CD8-positive, alpha-beta memory T cell (primary cell): ENCODE measurements around the gene HSPG2. TPM values are rescaled to one million over a fixed set of nuclear protein-coding genes. Genes with fewer than 3 reads are reported as not detected.
A peak's percentile ranks its signal among the peaks of the same experiment; 100 is the strongest.
"Not testable (repeated sequence)": the region's sequence is repeated elsewhere in the genome, so short reads cannot be mapped to it uniquely, and the experiment has no call there.

Source experiments
- CTCF ChIA-PET: fragments of 350-600 bp; sonication (Branson Sonifier 250); formaldehyde crosslinking; loops from one replicate; lab custom pipeline; 2021; ENCODE audit warnings: antibody characterized with exemption; lab: Charles Lee
- POLR2A ChIA-PET: fragments of 350-600 bp; sonication (Branson Sonifier 250); formaldehyde crosslinking; loops from one replicate; lab custom pipeline; 2021; ENCODE audit warnings: antibody characterized with exemption; lab: Charles Lee
- DNase-seq, 5 donors: peaks; one replicate each; pipeline versions ENCODE4 v3.0.0 to v3.0.0-alpha.2; 2020 to 2022; ENCODE audit warnings: mixed read lengths in 1 of 5
- H3K27ac ChIP-seq: one replicate; pipeline ENCODE4 v1.7.0; 2013; ENCODE audit warnings: low read depth, mild to moderate bottlenecking, low read length, moderate library complexity
- H3K27me3 ChIP-seq: 2 replicates; pipeline ENCODE4 v1.7.0; 2013; ENCODE audit warnings: low read length, mild to moderate bottlenecking; ENCODE audit not compliant: insufficient read depth, poor library complexity, severe bottlenecking
- H3K36me3 ChIP-seq: 2 replicates; pipeline ENCODE4 v1.7.0; 2013; ENCODE audit warnings: mild to moderate bottlenecking, low read length, moderate library complexity; ENCODE audit not compliant: insufficient read depth
- H3K4me1 ChIP-seq: 2 replicates; pipeline ENCODE4 v1.7.0; 2013; ENCODE audit warnings: mild to moderate bottlenecking, low read length, moderate library complexity; ENCODE audit not compliant: insufficient read depth
- H3K4me3 ChIP-seq: 2 replicates; pipeline ENCODE4 v1.7.0; 2013; ENCODE audit warnings: mild to moderate bottlenecking, low read length
- H3K9me3 ChIP-seq: 2 replicates; pipeline ENCODE4 v1.7.0; 2013; ENCODE audit warnings: mild to moderate bottlenecking, low read length
- H3K27ac Mint-ChIP-seq, 8 donors: one replicate each; pipeline ENCODE4 v1.8.0; 2020 to 2021; ENCODE audit warnings: mixed read lengths in 8 of 8, mild to moderate bottlenecking in 6 of 8, inconsistent platforms in 3 of 8, moderate library complexity in 3 of 8
- H3K27me3 Mint-ChIP-seq, 2 donors: one replicate each; pipeline ENCODE4 v1.8.0; 2020 to 2021; ENCODE audit warnings: mixed read lengths in 2 of 2, mild to moderate bottlenecking in 1 of 2, moderate library complexity in 1 of 2
- H3K36me3 Mint-ChIP-seq, 3 donors: one replicate each; pipeline ENCODE4 v1.8.0; 2020 to 2021; ENCODE audit warnings: mixed read lengths in 3 of 3, inconsistent platforms in 1 of 3, mild to moderate bottlenecking in 1 of 3
- H3K4me1 Mint-ChIP-seq, 3 donors: one replicate each; pipeline ENCODE4 v1.8.0; 2020 to 2021; ENCODE audit warnings: mixed read lengths in 3 of 3, inconsistent platforms in 1 of 3, mild to moderate bottlenecking in 1 of 3
- H3K4me3 Mint-ChIP-seq, 7 donors: one replicate each; pipeline ENCODE4 v1.8.0; 2020 to 2021; ENCODE audit warnings: mixed read lengths in 7 of 7, mild to moderate bottlenecking in 6 of 7, moderate library complexity in 4 of 7, inconsistent platforms in 2 of 7
- H3K9me3 Mint-ChIP-seq, 5 donors: one replicate each; pipeline ENCODE4 v1.8.0; 2020 to 2022; ENCODE audit warnings: mixed read lengths in 5 of 5, mild to moderate bottlenecking in 3 of 5, moderate library complexity in 2 of 5, inconsistent platforms in 1 of 5
- polyA plus RNA-seq: library from polyadenylated mRNA; unstranded; fragments of 300-500 nt; fragmentation: Illumina TruSeq; gene quantifications from one replicate; pipeline ENCODE4 v1.2.3, GENCODE V29; 2021
- total RNA-seq, 2 experiments: library from RNA; stranded (reverse); gene quantifications; one replicate each; pipeline ENCODE4 v1.2.3, GENCODE V29; 2021

HSPG2 gene
- total and polyA plus RNA-seq, 3 experiments from 2014 or later: 0.24 to 0.72 TPM; not detected in 1

DNA sequence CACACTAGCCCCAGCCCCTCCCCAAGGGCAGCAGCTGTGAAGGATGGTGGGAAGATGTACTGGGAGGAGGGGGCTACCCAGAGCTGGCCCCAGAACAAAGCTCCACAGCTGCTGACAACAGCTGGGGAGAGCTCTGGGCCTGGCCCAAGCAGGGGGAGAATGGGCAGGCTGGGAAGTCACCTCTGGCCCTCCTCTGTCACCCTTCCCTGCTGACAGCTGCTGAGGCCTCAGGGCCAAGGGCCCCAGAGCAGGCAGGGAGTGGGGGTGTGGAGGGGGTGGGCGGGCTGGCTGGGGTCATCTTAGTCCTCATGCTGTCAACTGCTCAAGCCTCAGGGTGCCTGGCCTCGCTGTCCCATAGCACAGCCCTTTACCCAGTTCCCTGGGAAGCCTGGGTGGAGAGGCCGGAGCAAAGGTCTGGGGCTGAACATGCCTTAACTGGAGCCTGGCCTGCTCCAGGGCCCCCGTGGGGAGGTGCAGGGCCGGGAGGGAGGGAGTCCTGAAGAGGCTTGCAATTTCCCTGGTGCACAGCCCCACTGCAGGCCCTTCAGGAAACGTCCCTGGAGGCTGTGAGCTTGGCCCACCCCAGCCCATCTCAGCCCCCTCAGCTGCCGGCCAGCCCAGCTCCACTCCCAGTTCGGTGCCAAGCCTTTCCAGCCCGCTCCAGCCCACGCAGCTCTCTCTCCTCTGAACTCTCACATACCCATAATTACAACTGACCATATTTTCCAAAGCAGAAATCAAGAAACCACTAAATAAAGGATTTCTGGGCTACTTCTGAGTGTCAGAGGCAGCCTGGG lies 25.7 kb downstream of the HSPG2 start:
- Histone ChIP-seq H3K4me1 (peaks cover 12% of the 10 kb centered on the region), H3K36me3 (no peaks in the 10 kb centered on the region), H3K27me3 (no peaks in the 10 kb centered on the region), H3K4me3 (no peak overlapping the region), H3K27ac (no peak overlapping the region), H3K9me3 (no peaks in the 10 kb centered on the region)
- no peaks in the 10 kb centered on the region for H3K36me3 Mint-ChIP-seq
- H3K4me3 Mint-ChIP-seq: no peak overlapping the region
- H3K27me3 Mint-ChIP-seq: no peaks in the 10 kb centered on the region
- ChIA-PET CTCF (interaction anchor here (0.7 kb wide), 1 partner anchor 9 kb away, joined by 3 read pairs; no protein-coding TSS in a partner anchor), POLR2A (interaction anchor here (0.6 kb wide), 1 partner anchor 29 kb away, joined by 6 read pairs; no protein-coding TSS in a partner anchor)
- no peaks in the 10 kb centered on the region for H3K9me3 Mint-ChIP-seq
- no peak overlapping the region for H3K27ac Mint-ChIP-seq
- peaks cover 0 to 7% (median 3%) of the 10 kb centered on the region in 3 donors for H3K4me1 Mint-ChIP-seq
- DNase-seq: no peak

DNA sequence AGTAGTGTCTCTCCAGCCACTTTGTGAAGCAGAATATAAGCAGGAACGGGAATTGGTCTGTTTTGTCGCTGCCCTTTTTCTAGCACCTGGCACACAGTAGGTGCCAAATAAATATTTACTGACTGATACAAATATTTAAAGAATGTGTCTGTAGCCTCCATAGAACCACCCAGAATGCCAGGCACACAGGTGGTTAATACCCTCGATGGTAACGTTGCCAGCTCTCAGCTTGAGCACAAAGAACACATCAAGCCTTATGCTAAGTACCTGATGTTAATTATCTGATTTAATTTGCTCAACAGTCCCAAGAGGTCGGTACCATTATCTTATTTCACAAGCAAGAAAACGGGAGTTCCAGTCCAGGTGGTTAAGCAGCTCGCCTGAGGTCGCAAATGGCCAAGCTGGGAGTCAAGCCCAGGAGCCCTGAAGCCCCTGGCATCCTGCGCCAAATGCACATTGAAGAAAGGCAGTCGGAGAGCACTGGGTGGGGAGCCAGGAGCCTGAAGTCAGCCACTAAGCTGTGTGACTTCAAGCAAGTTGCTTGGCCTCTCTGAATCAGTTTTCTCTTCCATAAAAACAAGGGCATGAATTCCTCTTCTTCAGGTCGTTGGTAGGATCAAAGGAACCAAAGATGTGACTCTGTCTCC lies 26.4 kb downstream of the HSPG2 start:
- H3K4me3 ChIP-seq: no peak overlapping the region
- H3K27me3 ChIP-seq: no peaks in the 10 kb centered on the region
- H3K27ac Mint-ChIP-seq: no peak overlapping the region
- H3K27me3 Mint-ChIP-seq: no peaks in the 10 kb centered on the region
- no peak for DNase-seq
- H3K4me1 Mint-ChIP-seq: peaks cover 0 to 7% (median 3%) of the 10 kb centered on the region in 3 donors
- ChIA-PET POLR2A (interaction anchor here (0.6 kb wide), 1 partner anchor 29 kb away, joined by 6 read pairs; no protein-coding TSS in a partner anchor), CTCF (interaction anchor here (0.7 kb wide), 1 partner anchor 8 kb away, joined by 3 read pairs; no protein-coding TSS in a partner anchor)
- H3K4me1 ChIP-seq: peaks cover 12% of the 10 kb centered on the region
- H3K36me3 ChIP-seq: no peaks in the 10 kb centered on the region
- peak overlapping the region; percentile 45 for H3K27ac ChIP-seq
- no peaks in the 10 kb centered on the region for H3K36me3 Mint-ChIP-seq
- no peaks in the 10 kb centered on the region for H3K9me3 Mint-ChIP-seq
- no peaks in the 10 kb centered on the region for H3K9me3 ChIP-seq
- no peak overlapping the region for H3K4me3 Mint-ChIP-seq

DNA sequence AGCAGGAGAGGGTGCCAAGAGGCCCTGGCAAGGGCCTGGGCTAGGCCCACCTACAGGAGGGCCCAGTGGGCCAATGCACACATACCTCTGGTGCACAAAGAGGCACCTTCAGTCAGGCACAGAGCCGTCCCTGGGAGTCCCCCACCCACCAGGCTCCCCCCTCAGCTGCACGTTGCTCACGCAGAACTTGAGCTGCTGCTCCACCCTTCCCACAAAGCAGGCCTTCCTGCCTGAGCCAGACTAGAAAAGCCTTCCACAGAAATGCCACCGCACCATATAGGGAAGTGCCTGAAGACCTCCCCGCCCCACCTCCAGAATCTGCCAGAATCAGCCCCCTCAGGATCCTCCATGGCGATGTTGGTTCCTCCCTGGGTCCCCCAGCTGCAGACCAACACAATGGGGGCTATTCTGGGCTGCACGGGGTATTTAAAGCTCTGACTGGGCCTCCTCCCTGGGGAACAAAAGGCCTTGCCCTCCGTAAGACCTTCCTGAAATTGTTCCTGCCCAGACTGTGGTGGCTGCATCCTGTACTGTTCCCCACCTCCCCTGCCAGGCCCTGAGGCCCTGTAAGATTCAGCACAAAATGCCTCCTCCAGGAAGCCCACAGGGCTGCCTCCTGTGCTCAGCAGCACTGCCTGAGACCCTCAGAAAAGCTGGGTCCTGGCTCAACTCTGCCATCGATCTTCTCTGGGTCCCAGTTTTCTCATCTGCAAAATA lies 27.2 kb downstream of the HSPG2 start:
- no peaks in the 10 kb centered on the region for H3K36me3 Mint-ChIP-seq
- Histone ChIP-seq H3K9me3 (no peaks in the 10 kb centered on the region), H3K27me3 (no peaks in the 10 kb centered on the region), H3K27ac (peak overlapping the region; percentile 45), H3K4me3 (no peak overlapping the region), H3K4me1 (peaks cover 12% of the 10 kb centered on the region), H3K36me3 (no peaks in the 10 kb centered on the region)
- peak overlapping the region in 2 of 8 donors; percentile 32 to 50 for H3K27ac Mint-ChIP-seq
- H3K4me1 Mint-ChIP-seq: peaks cover 0 to 7% (median 3%) of the 10 kb centered on the region in 3 donors
- H3K4me3 Mint-ChIP-seq: no peak overlapping the region
- H3K9me3 Mint-ChIP-seq: no peaks in the 10 kb centered on the region
- DNase-seq: peak in 1 of 5 donors; percentile 35
- ChIA-PET CTCF (no interaction called here), POLR2A (no interaction called here)
- H3K27me3 Mint-ChIP-seq: no peaks in the 10 kb centered on the region

DNA sequence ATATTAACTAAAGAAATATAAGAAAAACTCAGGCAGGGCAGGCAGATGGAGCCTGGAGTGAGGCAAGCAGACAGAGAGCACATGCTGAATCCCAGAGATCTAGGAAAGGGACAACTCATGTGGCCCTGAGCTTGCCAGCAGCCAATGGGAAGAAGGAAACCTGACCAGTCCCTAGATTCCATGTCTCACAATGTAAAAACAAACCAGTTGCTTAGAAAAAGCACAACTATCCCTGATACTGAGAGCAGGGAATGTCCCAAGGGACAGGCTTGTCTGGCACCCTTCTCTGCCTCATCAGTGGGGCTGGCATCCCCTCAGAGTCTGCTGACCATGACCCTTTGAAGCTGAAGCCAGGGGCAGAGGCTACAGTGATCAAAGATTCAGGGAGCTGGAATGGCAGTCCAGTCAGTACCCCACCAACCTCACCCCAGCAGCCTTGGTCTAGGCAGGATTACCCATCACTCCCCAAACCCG lies 27.8 kb downstream of the HSPG2 start:
- no peaks in the 10 kb centered on the region for H3K36me3 ChIP-seq
- peak overlapping the region in 2 of 8 donors; percentile 3 to 6 for H3K27ac Mint-ChIP-seq
- no peaks in the 10 kb centered on the region for H3K36me3 Mint-ChIP-seq
- no peak for DNase-seq
- no peak overlapping the region for H3K4me3 Mint-ChIP-seq
- peak overlapping the region; percentile 45 for H3K27ac ChIP-seq
- H3K4me1 ChIP-seq: peaks cover 12% of the 10 kb centered on the region
- H3K27me3 ChIP-seq: no peaks in the 10 kb centered on the region
- peaks cover 0 to 7% (median 3%) of the 10 kb centered on the region in 3 donors for H3K4me1 Mint-ChIP-seq
- ChIA-PET CTCF (no interaction called here), POLR2A (no interaction called here)
- H3K27me3 Mint-ChIP-seq: no peaks in the 10 kb centered on the region
- no peaks in the 10 kb centered on the region for H3K9me3 Mint-ChIP-seq
- H3K9me3 ChIP-seq: no peaks in the 10 kb centered on the region
- no peak overlapping the region for H3K4me3 ChIP-seq

DNA sequence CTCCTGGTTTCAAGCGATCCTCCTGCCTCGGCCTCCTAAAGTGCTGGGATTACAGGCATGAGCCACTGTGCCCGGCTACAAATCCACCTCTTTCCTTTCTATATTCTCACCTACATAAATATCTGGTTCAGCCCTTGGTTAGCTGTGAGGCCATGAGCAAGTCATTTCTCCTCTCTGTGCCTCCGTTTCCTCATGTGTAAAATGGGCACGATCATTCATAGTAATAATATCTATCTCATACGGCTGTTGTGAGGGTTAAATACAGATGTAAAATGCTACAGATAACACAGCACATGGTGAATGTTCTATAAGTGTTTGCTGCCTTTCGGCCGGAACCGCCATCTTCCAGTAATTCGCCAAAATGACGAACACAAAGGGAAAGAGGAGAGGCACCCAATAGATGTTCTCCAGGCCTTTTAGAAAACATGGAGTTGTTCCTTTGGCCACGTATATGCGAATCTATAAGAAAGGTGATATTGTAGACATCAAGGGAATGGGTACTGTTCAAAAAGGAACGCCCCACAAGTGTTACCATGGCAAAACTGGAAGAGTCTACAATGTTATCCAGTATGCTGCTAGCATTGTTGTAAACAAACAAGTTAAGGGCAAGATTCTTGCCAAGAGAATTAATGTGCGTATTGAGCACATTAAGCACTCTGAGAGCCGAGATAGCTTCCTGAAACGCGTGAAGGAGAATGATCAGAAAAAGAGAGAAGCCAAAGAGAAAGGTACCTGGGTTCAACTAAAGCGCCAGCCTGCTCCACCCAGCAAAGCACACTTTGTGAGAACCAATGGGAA lies 29.2 kb downstream of the HSPG2 start:
- H3K36me3 Mint-ChIP-seq, POLR2A ChIA-PET, H3K9me3 Mint-ChIP-seq, H3K4me1 Mint-ChIP-seq, DNase-seq, H3K4me3 Mint-ChIP-seq, CTCF ChIA-PET, H3K4me3 ChIP-seq, H3K27me3 Mint-ChIP-seq, H3K27ac Mint-ChIP-seq, H3K9me3 ChIP-seq, H3K27me3 ChIP-seq, H3K36me3 ChIP-seq: not testable (repeated sequence)
- Histone ChIP-seq H3K27ac (peak overlapping the region; percentile 43), H3K4me1 (peaks cover 12% of the 10 kb centered on the region)

DNA sequence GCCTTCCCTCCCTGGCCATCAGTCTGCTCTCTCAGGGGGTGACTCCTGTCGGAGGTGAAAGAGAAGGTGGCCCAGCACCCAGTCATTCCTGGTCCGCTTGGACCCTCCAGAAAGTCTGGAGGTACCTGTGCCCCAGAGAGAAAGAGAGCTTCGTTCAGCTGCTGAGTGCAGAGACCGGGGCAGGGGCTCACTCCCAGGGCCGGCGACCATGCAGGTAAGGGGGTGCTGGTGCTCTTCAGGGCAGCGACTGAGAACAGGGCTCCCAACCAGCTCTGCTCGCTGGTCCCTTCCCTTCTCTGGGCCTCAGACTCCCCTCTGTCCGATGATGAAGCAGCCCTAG lies 30.1 kb downstream of the HSPG2 start:
- CTCF ChIA-PET: no interaction called here
- Histone ChIP-seq H3K4me1 (peaks cover 12% of the 10 kb centered on the region), H3K36me3 (no peaks in the 10 kb centered on the region), H3K27me3 (no peaks in the 10 kb centered on the region), H3K27ac (peak overlapping the region; percentile 43), H3K9me3 (no peaks in the 10 kb centered on the region), H3K4me3 (no peak overlapping the region)
- no peak overlapping the region for H3K4me3 Mint-ChIP-seq
- no peaks in the 10 kb centered on the region for H3K36me3 Mint-ChIP-seq
- no peak for DNase-seq
- H3K27ac Mint-ChIP-seq: no peak overlapping the region
- POLR2A ChIA-PET: no interaction called here
- no peaks in the 10 kb centered on the region for H3K27me3 Mint-ChIP-seq
- no peaks in the 10 kb centered on the region for H3K9me3 Mint-ChIP-seq
- H3K4me1 Mint-ChIP-seq: peaks cover 0 to 3% (median 0%) of the 10 kb centered on the region in 3 donors

DNA sequence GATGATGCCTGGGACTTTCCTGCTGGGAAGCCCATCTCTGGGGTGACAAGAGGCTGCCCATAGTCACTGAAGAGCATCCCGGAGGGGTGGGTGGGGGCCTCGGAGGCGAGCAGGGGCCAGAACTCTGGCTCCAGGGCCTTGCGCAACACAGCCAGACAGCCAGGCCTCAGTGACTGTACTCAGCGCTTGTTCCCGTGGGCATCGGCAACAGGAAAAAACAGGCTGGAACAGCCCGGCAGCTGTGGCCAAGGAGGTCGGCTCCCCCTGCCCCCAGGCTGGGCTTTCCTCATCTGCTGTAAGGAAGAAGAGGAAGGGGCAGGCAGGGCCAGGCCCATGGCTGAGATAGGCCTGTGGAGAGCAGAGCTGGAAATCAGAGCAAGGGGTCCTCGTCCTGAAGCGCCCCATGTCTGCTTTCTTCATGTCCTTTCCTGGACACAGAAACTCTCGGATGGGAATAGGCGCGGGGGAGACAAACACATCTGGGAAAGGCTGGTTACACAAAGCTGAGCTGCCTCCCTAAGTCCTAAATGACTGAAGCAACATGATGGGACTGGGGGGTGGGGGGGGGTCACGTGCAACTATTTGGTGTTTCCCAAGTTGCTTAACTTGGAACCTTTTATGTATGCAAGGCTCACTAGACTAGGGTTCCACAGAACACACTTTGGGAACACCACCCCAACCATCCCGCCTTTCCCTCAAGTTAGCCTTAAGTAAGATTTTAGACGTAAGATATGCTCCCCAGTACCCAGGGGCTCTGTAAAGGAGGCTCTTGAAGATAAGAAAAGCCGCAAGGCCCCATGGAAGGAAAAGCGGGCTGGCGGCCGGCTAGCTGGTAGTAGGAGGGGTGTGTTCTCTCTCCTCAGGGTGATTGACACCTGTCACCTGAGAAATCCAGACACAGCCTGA lies 30.7 kb downstream of the HSPG2 start:
- no peak for DNase-seq
- POLR2A ChIA-PET: no interaction called here

More for the DNA sequence above, 30.7 kb downstream of the HSPG2 start:
- H3K4me1 Mint-ChIP-seq: peaks cover 0 to 3% (median 0%) of the 10 kb centered on the region in 3 donors
- H3K9me3 Mint-ChIP-seq: no peaks in the 10 kb centered on the region
- H3K36me3 Mint-ChIP-seq: no peaks in the 10 kb centered on the region
- H3K27me3 Mint-ChIP-seq: no peaks in the 10 kb centered on the region
- Histone ChIP-seq H3K9me3 (no peaks in the 10 kb centered on the region), H3K27me3 (no peaks in the 10 kb centered on the region), H3K27ac (peak overlapping the region; percentile 59), H3K36me3 (no peaks in the 10 kb centered on the region), H3K4me3 (no peak overlapping the region), H3K4me1 (peaks cover 12% of the 10 kb centered on the region)
- no peak overlapping the region for H3K27ac Mint-ChIP-seq
- CTCF ChIA-PET: no interaction called here
- no peak overlapping the region for H3K4me3 Mint-ChIP-seq
